Panc1 (cell line): ENCODE data around the gene ZP2.

Experiments
- POLR2AphosphoS5 ChIP-seq: IDR thresholded peaks from 2 replicates; pipeline ENCODE4 v1.6.1; 2012; ENCODE audit warnings: mild to moderate bottlenecking, low read depth, low read length, moderate library complexity
- TF ChIP-seq, protein P1 (sequence below): fragments of 450-650 bp; IDR thresholded peaks from 2 replicates; pipeline ENCODE4 v1.5.1; 2017; ENCODE audit warnings: mild to moderate bottlenecking

DNA sequence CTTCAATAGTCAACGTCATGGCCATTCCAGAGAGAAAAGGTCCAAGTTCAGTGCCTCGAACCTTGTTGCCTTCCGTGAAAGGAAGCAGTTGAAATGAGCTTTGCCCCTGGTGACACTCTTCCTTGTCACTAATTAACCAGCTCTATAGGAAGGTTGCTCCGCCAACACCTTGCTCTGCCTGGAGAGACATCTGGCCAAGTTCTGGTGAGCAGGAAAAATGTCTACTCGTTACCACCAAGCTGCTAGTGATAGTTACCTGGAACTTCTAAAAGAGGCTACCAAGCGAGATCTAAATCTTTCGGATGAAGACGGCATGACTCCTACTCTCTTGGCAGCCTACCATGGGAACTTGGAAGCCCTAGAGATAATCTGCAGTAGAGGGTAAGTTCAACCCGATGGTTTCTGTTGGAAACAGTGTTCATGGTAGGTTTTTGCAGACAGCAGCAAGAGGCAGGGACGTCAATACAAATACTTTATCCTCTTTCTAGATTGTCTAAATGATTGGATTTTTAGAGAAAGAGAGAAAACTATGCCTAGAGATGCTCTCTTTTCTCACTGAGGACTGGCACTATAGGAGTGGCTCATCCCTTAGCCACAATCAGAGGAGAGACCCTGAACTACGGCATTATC, 22.3 kb upstream of the ZP2 start, which contains the start of gene ANKS4B:
- TF ChIP-seq, protein P1, sequence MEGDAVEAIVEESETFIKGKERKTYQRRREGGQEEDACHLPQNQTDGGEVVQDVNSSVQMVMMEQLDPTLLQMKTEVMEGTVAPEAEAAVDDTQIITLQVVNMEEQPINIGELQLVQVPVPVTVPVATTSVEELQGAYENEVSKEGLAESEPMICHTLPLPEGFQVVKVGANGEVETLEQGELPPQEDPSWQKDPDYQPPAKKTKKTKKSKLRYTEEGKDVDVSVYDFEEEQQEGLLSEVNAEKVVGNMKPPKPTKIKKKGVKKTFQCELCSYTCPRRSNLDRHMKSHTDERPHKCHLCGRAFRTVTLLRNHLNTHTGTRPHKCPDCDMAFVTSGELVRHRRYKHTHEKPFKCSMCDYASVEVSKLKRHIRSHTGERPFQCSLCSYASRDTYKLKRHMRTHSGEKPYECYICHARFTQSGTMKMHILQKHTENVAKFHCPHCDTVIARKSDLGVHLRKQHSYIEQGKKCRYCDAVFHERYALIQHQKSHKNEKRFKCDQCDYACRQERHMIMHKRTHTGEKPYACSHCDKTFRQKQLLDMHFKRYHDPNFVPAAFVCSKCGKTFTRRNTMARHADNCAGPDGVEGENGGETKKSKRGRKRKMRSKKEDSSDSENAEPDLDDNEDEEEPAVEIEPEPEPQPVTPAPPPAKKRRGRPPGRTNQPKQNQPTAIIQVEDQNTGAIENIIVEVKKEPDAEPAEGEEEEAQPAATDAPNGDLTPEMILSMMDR = no peak
- no peak for TF ChIP-seq POLR2AphosphoS5
